Hepatocyte (in vitro differentiated cells): ENCODE data around the gene RAB4B. TPM values are rescaled to one million over a fixed set of nuclear protein-coding genes. Genes with fewer than 3 reads are reported as not detected.

Experiments used
- DNase-seq: peaks from one replicate; pipeline ENCODE4 v3.0.0-alpha.2; 2016; ENCODE audit warnings: low spot score
- H2AFZ ChIP-seq: fragments of 200-600 bp; sonication (generic); 2 replicates; pipeline ENCODE4 v1.6.0; 2016; ENCODE audit warnings: antibody characterized with exemption, mild to moderate bottlenecking
- H3K27ac ChIP-seq: fragments of 200-600 bp; sonication (generic); 2 replicates; pipeline ENCODE4 v1.5.1; 2016; ENCODE audit warnings: mild to moderate bottlenecking
- H3K27me3 ChIP-seq: fragments of 200-600 bp; sonication (generic); 2 replicates; pipeline ENCODE4 v1.6.1; 2016
- H3K36me3 ChIP-seq: fragments of 200-600 bp; sonication (generic); replicated peaks from 2 replicates; pipeline ENCODE4 v1.5.1; 2016; ENCODE audit warnings: low read depth; ENCODE audit not compliant: insufficient read depth
- H3K4me1 ChIP-seq: fragments of 200-600 bp; sonication (generic); 2 replicates; pipeline ENCODE4 v1.5.1; 2016; ENCODE audit warnings: mild to moderate bottlenecking, moderate library complexity; ENCODE audit not compliant: insufficient read depth
- H3K4me2 ChIP-seq: fragments of 200-600 bp; sonication (generic); 2 replicates; pipeline ENCODE4 v1.6.0; 2016
- H3K4me3 ChIP-seq: fragments of 200-600 bp; sonication (generic); 2 replicates; pipeline ENCODE4 v1.5.1; 2016; ENCODE audit warnings: mild to moderate bottlenecking
- H3K79me2 ChIP-seq: fragments of 200-600 bp; sonication (generic); 2 replicates; pipeline ENCODE4 v1.6.0; 2017; ENCODE audit warnings: mild to moderate bottlenecking
- H3K9me2 ChIP-seq: fragments of 200-600 bp; sonication (generic); replicated peaks from 2 replicates; pipeline ENCODE4 v1.6.0; 2017; ENCODE audit warnings: mild to moderate bottlenecking; ENCODE audit not compliant: insufficient read depth
- H3K9me3 ChIP-seq: fragments of 200-600 bp; sonication (generic); 2 replicates; pipeline ENCODE4 v1.5.1; 2016; ENCODE audit warnings: low read depth, mild to moderate bottlenecking
- H4K20me1 ChIP-seq: fragments of 200-600 bp; sonication (generic); 2 replicates; pipeline ENCODE4 v1.6.0; 2016; ENCODE audit warnings: mild to moderate bottlenecking; ENCODE audit not compliant: insufficient read depth, poor library complexity, severe bottlenecking
- CTCF ChIP-seq: fragments of 200-600 bp; sonication (generic); IDR thresholded peaks from 2 replicates; pipeline ENCODE4 v1.5.1; 2016; ENCODE audit warnings: antibody characterized with exemption, mild to moderate bottlenecking; ENCODE audit not compliant: poor library complexity
- EZH2 ChIP-seq: fragments of 200-600 bp; sonication (generic); IDR thresholded peaks from 2 replicates; pipeline ENCODE4 v1.6.1; 2016; ENCODE audit warnings: antibody characterized with exemption, mild to moderate bottlenecking, borderline replicate concordance
- EZH2phosphoT487 ChIP-seq: fragments of 200-600 bp; sonication (generic); IDR thresholded peaks from one replicate; pipeline ENCODE4 v1.6.1; 2018; ENCODE audit warnings: antibody characterized with exemption, mild to moderate bottlenecking, low read depth, moderate library complexity; ENCODE audit not compliant: unreplicated experiment, severe bottlenecking
- WGBS: methylation state at CpG from one replicate; pipeline ENCODE4 v1.1.6; 2016; ENCODE audit warnings: low lambda C conversion rate; ENCODE audit errors: missing lambda C conversion rate; 5-methylcytosine and 5-hydroxymethylcytosine counted together
- polyA plus RNA-seq: library from polyadenylated mRNA; unstranded; fragments of >200 nt; fragmentation: Nextera tagmentation; extraction: Ambion mirVana; gene quantifications from 2 replicates; pipeline ENCODE4 v1.2.1, GENCODE V29; 2016
- total RNA-seq: library from RNA; depleted of rRNA; stranded (reverse); fragments of >200 nt; gene quantifications from 2 replicates; pipeline ENCODE4 v1.2.3, GENCODE V29; 2014

The RAB4B gene
- total and polyA plus RNA-seq, 2 experiments from 2014 or later = 20.2 to 49.3 TPM

- no peak overlapping the region for H3K4me2 ChIP-seq
- no peaks in the 10 kb centered on the region for H3K27me3 ChIP-seq
- 78% methylated on average over 1 of the region's 1 CpG for WGBS
- H3K36me3 ChIP-seq = no peaks in the 10 kb centered on the region
- no peaks in the 10 kb centered on the region for H3K9me3 ChIP-seq
- no peak for TF ChIP-seq EZH2phosphoT487
- TF ChIP-seq CTCF = no peak
- TF ChIP-seq EZH2 = no peak
- H3K79me2 ChIP-seq = no peaks in the 10 kb centered on the region
- no peak for DNase-seq
- no peak overlapping the region for H2AFZ ChIP-seq
- H3K4me3 ChIP-seq = no peak overlapping the region
- H3K27ac ChIP-seq = no peak overlapping the region
- H3K9me2 ChIP-seq = no peaks in the 10 kb centered on the region
- no peaks in the 10 kb centered on the region for H3K4me1 ChIP-seq
- H4K20me1 ChIP-seq = no peaks in the 10 kb centered on the region
Observed at GRCh38 chr19:40785526-40785925, 7.5 kb downstream of the RAB4B start.

GRCh38 chr19:40786060-40787037, 8.3 kb downstream of the RAB4B start:
- H4K20me1 ChIP-seq = no peaks in the 10 kb centered on the region
- H3K36me3 ChIP-seq = no peaks in the 10 kb centered on the region
- no peak overlapping the region for H2AFZ ChIP-seq
- DNase-seq = no peak
- H3K9me3 ChIP-seq = no peaks in the 10 kb centered on the region
- H3K9me2 ChIP-seq = no peaks in the 10 kb centered on the region
- no peak overlapping the region for H3K4me3 ChIP-seq
- no peak overlapping the region for H3K27ac ChIP-seq
- WGBS = 96% methylated on average over 24 of the region's 25 CpGs
- no peak for TF ChIP-seq EZH2
- TF ChIP-seq CTCF = no peak
- no peak for TF ChIP-seq EZH2phosphoT487
- H3K79me2 ChIP-seq = no peaks in the 10 kb centered on the region
- no peaks in the 10 kb centered on the region for H3K4me1 ChIP-seq
- H3K27me3 ChIP-seq = no peaks in the 10 kb centered on the region
- no peak overlapping the region for H3K4me2 ChIP-seq

DNA sequence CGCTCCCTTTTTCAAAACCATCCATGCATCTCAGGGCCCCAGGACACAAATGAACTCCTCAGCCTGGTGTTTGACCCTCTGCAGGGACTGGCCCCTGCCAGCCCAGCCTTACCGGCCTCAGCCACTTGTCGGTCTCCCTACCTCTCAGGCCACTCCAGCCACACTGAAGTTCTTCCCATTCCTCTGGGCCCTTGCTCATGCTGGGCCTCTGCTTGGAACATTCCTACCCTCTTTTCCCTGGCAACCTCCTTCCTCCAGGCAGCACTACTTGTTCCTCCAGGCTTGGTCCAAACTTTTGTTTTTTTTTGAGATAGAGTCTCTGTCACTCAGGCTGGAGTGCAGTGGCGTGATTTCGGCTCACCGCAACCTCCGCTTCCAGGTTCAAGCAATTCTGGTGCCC, 13.3 kb downstream of the RAB4B start:
- TF ChIP-seq EZH2 (no peak), CTCF (no peak), EZH2phosphoT487 (no peak)
- H3K36me3 ChIP-seq = no peaks in the 10 kb centered on the region
- WGBS = 77% methylated on average over 7 of the region's 7 CpGs
- H3K4me1 ChIP-seq = peaks cover 11% of the 10 kb centered on the region
- no peak overlapping the region for H2AFZ ChIP-seq
- no peaks in the 10 kb centered on the region for H4K20me1 ChIP-seq
- H3K27ac ChIP-seq = peak overlapping the region; percentile 74
- no peaks in the 10 kb centered on the region for H3K9me2 ChIP-seq
- H3K4me2 ChIP-seq = no peak overlapping the region
- DNase-seq = no peak
- no peaks in the 10 kb centered on the region for H3K79me2 ChIP-seq
- no peaks in the 10 kb centered on the region for H3K9me3 ChIP-seq
- H3K4me3 ChIP-seq = no peak overlapping the region
- no peaks in the 10 kb centered on the region for H3K27me3 ChIP-seq
